Measurements from ENCODE around the gene SIK2.
"Not testable (repeated sequence)": the region's sequence is repeated elsewhere in the genome, so short reads cannot be mapped to it uniquely, and the experiment has no call there.

SIK2 gene

GRCh38 chr11:111641339-111642015 lies 39.2 kb downstream of the SIK2 start:
- DNase-seq (ENCODE audit: low spot score), result no peak
- no peak overlapping the region for H3K4me3 Mint-ChIP-seq

GRCh38 chr11:111642542-111642941 lies 40.3 kb downstream of the SIK2 start:
- Mint-ChIP-seq H3K4me3 (no peak overlapping the region), H3K27me3 (ENCODE audit: low read depth) (no peaks in the 10 kb centered on the region), H3K27ac (no peak overlapping the region), H3K9me3 (no peaks in the 10 kb centered on the region), H3K36me3 (ENCODE audit: low read depth) (peaks cover 7% of the 10 kb centered on the region), H3K4me1 (ENCODE audit: low read depth) (peaks cover 2% of the 10 kb centered on the region)
- DNase-seq (ENCODE audit: low spot score), result no peak

More at GRCh38 chr11:111641339-111642015, 39.2 kb downstream of the SIK2 start:
- no peak overlapping the region for H3K27ac Mint-ChIP-seq
- no peaks in the 10 kb centered on the region for H3K9me3 Mint-ChIP-seq
- no peaks in the 10 kb centered on the region for H3K27me3 Mint-ChIP-seq (ENCODE audit: low read depth)
- peaks cover 2% of the 10 kb centered on the region for H3K4me1 Mint-ChIP-seq (ENCODE audit: low read depth)
- H3K36me3 Mint-ChIP-seq (ENCODE audit: low read depth), result peaks cover 7% of the 10 kb centered on the region

GRCh38 chr11:111644922-111645321 lies 42.7 kb downstream of the SIK2 start:
- no peaks in the 10 kb centered on the region for H3K27me3 Mint-ChIP-seq (ENCODE audit: low read depth)
- no peaks in the 10 kb centered on the region for H3K4me1 Mint-ChIP-seq (ENCODE audit: low read depth)
- no peak overlapping the region for H3K27ac Mint-ChIP-seq
- no peak for DNase-seq (ENCODE audit: low spot score)
- peaks cover 2% of the 10 kb centered on the region for H3K36me3 Mint-ChIP-seq (ENCODE audit: low read depth)
- no peaks in the 10 kb centered on the region for H3K9me3 Mint-ChIP-seq
- no peak overlapping the region for H3K4me3 Mint-ChIP-seq

GRCh38 chr11:111645657-111646316 lies 43.5 kb downstream of the SIK2 start:
- H3K27me3 Mint-ChIP-seq (ENCODE audit: low read depth), result no peaks in the 10 kb centered on the region
- H3K9me3 Mint-ChIP-seq, result no peaks in the 10 kb centered on the region
- no peak overlapping the region for H3K4me3 Mint-ChIP-seq
- H3K27ac Mint-ChIP-seq, result no peak overlapping the region
- H3K4me1 Mint-ChIP-seq (ENCODE audit: low read depth), result no peaks in the 10 kb centered on the region
- H3K36me3 Mint-ChIP-seq (ENCODE audit: low read depth), result peaks cover 2% of the 10 kb centered on the region
- no peak for DNase-seq (ENCODE audit: low spot score)

GRCh38 chr11:111651336-111651735 lies 49.1 kb downstream of the SIK2 start:
- H3K9me3 Mint-ChIP-seq; DNase-seq (ENCODE audit: low spot score); H3K27me3 Mint-ChIP-seq (ENCODE audit: low read depth); H3K36me3 Mint-ChIP-seq (ENCODE audit: low read depth); H3K4me3 Mint-ChIP-seq; H3K4me1 Mint-ChIP-seq (ENCODE audit: low read depth); H3K27ac Mint-ChIP-seq: not testable (repeated sequence)

- no peak for DNase-seq (ENCODE audit: low spot score)
- Mint-ChIP-seq H3K9me3 (no peaks in the 10 kb centered on the region), H3K4me1 (ENCODE audit: low read depth) (no peaks in the 10 kb centered on the region), H3K36me3 (ENCODE audit: low read depth) (no peaks in the 10 kb centered on the region), H3K27me3 (ENCODE audit: low read depth) (no peaks in the 10 kb centered on the region), H3K27ac (no peak overlapping the region), H3K4me3 (no peak overlapping the region)
Measured at GRCh38 chr11:111652184-111652583, 49.9 kb downstream of the SIK2 start.

GRCh38 chr11:111654601-111655000 lies 52.4 kb downstream of the SIK2 start:
- H3K4me1 Mint-ChIP-seq (ENCODE audit: low read depth), result no peaks in the 10 kb centered on the region
- H3K4me3 Mint-ChIP-seq, result no peak overlapping the region
- H3K27ac Mint-ChIP-seq, result no peak overlapping the region

GRCh38 chr11:111655924-111656323 lies 53.7 kb downstream of the SIK2 start:
- Mint-ChIP-seq H3K4me3 (no peak overlapping the region), H3K36me3 (ENCODE audit: low read depth) (no peaks in the 10 kb centered on the region), H3K27ac (no peak overlapping the region), H3K27me3 (ENCODE audit: low read depth) (no peaks in the 10 kb centered on the region), H3K4me1 (ENCODE audit: low read depth) (no peaks in the 10 kb centered on the region), H3K9me3 (no peaks in the 10 kb centered on the region)
- DNase-seq (ENCODE audit: low spot score), result no peak

More at GRCh38 chr11:111654601-111655000, 52.4 kb downstream of the SIK2 start:
- Mint-ChIP-seq H3K9me3 (no peaks in the 10 kb centered on the region), H3K27me3 (ENCODE audit: low read depth) (no peaks in the 10 kb centered on the region), H3K36me3 (ENCODE audit: low read depth) (no peaks in the 10 kb centered on the region)
- DNase-seq (ENCODE audit: low spot score), result no peak

GRCh38 chr11:111657905-111658304 lies 55.7 kb downstream of the SIK2 start:
- not testable (repeated sequence) for DNase-seq (ENCODE audit: low spot score); H3K9me3 Mint-ChIP-seq; H3K27ac Mint-ChIP-seq; H3K27me3 Mint-ChIP-seq (ENCODE audit: low read depth); H3K4me1 Mint-ChIP-seq (ENCODE audit: low read depth); H3K4me3 Mint-ChIP-seq; H3K36me3 Mint-ChIP-seq (ENCODE audit: low read depth)

GRCh38 chr11:111658493-111658892 lies 56.2 kb downstream of the SIK2 start:
- H3K4me1 Mint-ChIP-seq (ENCODE audit: low read depth); H3K9me3 Mint-ChIP-seq; H3K36me3 Mint-ChIP-seq (ENCODE audit: low read depth); DNase-seq (ENCODE audit: low spot score); H3K27ac Mint-ChIP-seq; H3K27me3 Mint-ChIP-seq (ENCODE audit: low read depth); H3K4me3 Mint-ChIP-seq: not testable (repeated sequence)

GRCh38 chr11:111659201-111660115 lies 57.2 kb downstream of the SIK2 start:
- Mint-ChIP-seq H3K27ac (no peak overlapping the region), H3K4me3 (no peak overlapping the region), H3K27me3 (ENCODE audit: low read depth) (no peaks in the 10 kb centered on the region), H3K9me3 (no peaks in the 10 kb centered on the region), H3K36me3 (ENCODE audit: low read depth) (no peaks in the 10 kb centered on the region), H3K4me1 (ENCODE audit: low read depth) (no peaks in the 10 kb centered on the region)
- no peak for DNase-seq (ENCODE audit: low spot score)

GRCh38 chr11:111660822-111661221 lies 58.6 kb downstream of the SIK2 start:
- H3K4me1 Mint-ChIP-seq (ENCODE audit: low read depth), result no peaks in the 10 kb centered on the region
- no peaks in the 10 kb centered on the region for H3K9me3 Mint-ChIP-seq
- no peak for DNase-seq (ENCODE audit: low spot score)
- no peak overlapping the region for H3K4me3 Mint-ChIP-seq
- no peaks in the 10 kb centered on the region for H3K27me3 Mint-ChIP-seq (ENCODE audit: low read depth)
- H3K27ac Mint-ChIP-seq, result no peak overlapping the region
- no peaks in the 10 kb centered on the region for H3K36me3 Mint-ChIP-seq (ENCODE audit: low read depth)

GRCh38 chr11:111663820-111664219 lies 61.6 kb downstream of the SIK2 start:
- no peaks in the 10 kb centered on the region for H3K4me1 Mint-ChIP-seq (ENCODE audit: low read depth)
- H3K27ac Mint-ChIP-seq, result no peak overlapping the region
- H3K9me3 Mint-ChIP-seq, result no peaks in the 10 kb centered on the region
- DNase-seq (ENCODE audit: low spot score), result no peak
- H3K36me3 Mint-ChIP-seq (ENCODE audit: low read depth), result no peaks in the 10 kb centered on the region
- H3K27me3 Mint-ChIP-seq (ENCODE audit: low read depth), result no peaks in the 10 kb centered on the region
- no peak overlapping the region for H3K4me3 Mint-ChIP-seq

GRCh38 chr11:111665777-111666176 lies 63.5 kb downstream of the SIK2 start:
- Mint-ChIP-seq H3K36me3 (ENCODE audit: low read depth) (no peaks in the 10 kb centered on the region), H3K4me1 (ENCODE audit: low read depth) (no peaks in the 10 kb centered on the region), H3K4me3 (no peak overlapping the region), H3K27me3 (ENCODE audit: low read depth) (no peaks in the 10 kb centered on the region), H3K9me3 (no peaks in the 10 kb centered on the region), H3K27ac (no peak overlapping the region)
- no peak for DNase-seq (ENCODE audit: low spot score)

Measured in T-helper 2 cell treated with Interferon-gamma antibody and Interleukin-4, amounts not matched to agents 5 μg/mL and 100 μg/mL, for 36 hours (primary cell).